Myocyte (in vitro differentiated cells): Measurements from ENCODE around the gene SYT12. TPM values are rescaled to one million over a fixed set of nuclear protein-coding genes. Genes with fewer than 3 reads are reported as not detected.
"Not testable (repeated sequence)": the region's sequence is repeated elsewhere in the genome, so short reads cannot be mapped to it uniquely, and the experiment has no call there.

Source experiments
- DNase-seq: peaks from one replicate; pipeline ENCODE4 v3.0.0-alpha.2; 2012; ENCODE audit warnings: low read depth
- total RNA-seq: library from RNA; depleted of rRNA; stranded (reverse); fragments of >200 nt; gene quantifications from 2 replicates; pipeline ENCODE4 v1.2.3, GENCODE V29; 2014

SYT12 gene
- total RNA-seq, 1 donor from 2014 or later, result not detected

DNA sequence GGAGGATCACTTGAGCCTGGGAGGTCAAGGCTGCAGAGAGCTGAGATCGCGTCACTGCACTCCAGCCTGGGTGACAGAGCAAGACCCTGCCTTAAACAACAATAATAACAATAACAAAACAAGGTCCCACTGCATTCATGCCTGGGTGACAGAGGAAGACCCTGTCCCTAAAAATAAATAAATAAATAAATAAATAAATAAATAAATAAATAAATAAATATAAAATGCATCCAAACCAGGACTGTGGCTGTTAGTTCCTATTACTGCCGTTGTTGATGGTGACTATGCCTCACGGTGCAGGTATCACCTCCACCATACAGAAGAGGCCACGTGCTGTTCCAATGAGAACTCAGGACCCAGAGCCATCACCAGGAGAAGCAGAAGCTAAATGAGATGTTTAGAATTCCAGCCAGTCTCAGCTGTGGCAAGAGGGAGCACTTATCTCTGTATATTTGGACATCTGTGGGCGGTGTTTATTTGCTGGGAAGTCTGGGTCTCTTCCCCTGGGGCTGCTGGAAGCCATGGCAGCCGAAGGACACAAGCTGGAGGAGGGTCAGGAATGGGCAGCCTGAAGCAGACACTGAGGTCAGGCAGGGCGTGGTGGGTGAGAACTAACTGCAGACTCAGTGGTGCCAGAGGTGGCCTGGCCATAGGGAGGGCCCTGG is 26.2 kb upstream of the SYT12 start:
- DNase-seq, result peak; percentile 82

DNA sequence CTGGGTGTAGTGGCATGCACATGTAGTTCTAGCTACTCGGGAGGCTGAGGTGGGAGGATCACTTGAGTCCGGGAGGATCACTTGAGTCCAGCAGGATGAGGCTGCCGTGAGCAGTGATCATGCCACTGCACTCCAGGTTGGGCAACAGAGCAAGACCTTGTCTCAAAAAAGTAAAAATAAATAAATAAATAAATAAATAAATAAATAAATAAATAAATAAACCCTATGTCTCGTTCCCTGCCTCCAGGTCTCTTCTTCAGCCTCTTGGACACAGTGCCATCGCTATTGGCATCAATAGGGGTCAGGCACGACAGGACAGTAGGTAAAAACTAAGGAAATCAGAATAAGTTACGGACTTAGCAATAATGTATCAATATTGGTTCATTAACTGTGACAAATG is 23.4 kb upstream of the SYT12 start:
- DNase-seq, result no peak

DNA sequence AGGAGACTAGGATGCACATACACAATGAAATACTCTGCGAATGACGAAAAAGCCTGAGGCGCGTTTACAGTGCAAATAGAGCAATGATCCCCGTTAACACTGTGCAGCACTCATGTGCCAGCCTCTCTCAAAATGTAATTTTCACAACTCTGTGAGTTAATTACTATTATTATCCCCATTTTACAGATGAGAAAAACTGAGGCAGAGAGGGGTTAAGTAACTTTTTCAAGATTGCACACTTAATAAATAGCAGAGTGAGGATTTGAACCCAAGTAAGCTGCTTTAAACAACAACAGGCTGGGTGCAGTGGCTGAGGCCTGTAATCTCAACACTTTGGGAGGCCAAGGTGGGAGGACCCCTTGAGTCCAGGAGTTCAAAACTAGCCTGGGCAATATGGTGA is 21.6 kb upstream of the SYT12 start:
- no peak for DNase-seq

DNA sequence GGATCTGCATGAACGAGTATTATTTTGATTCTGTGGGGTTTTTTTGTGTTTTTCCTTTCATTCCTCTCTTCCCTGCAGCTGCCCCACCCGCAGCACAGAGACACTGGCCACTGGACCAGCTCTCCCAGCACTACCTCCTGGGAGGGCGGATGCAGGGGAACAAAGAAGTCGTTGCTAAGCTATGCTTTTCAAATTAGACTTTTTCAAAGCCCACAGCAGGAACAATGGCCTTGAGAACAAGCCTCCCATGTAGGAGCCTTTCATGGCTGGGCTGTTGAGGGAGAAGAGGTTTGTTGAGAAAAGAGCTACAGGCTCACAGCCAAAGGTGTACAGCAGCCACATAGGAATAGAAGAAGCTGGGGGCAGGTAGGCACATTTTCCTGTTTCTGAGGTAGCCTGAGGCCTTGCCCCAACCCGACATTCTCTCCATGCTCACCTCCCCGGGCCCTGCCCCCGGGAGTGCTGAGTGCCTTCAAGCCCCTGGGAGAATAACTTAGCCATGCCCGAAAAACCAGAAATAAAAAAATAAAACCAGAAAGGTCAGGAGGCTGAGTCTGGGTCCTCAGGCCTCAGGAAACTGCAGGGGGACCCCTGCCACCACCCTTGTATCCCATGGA is 20.5 kb upstream of the SYT12 start:
- DNase-seq, result no peak

DNA sequence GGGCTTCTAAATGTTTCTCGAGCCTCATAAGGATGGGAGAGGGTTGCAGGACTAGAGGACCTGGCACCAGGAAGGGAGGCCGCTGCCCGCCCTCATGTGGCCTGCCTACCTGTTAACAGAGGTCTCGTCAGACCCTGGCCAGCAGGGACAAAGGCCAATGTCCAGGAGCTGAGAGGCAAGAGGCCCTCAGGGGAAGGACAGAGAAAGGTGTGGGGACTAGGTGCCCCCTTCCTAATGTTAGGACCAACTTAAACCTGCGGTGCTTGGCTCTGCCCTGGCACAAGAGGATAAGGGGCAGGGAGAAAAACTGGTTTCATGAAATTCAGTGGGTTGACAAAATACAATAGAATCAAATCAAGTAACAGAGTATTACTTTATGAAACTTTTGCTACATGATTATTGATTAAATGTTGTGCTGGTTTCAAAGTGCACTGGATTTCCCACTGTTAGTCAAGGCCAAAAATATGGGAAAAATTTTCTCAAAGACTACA is 20.0 kb upstream of the SYT12 start:
- no peak for DNase-seq

DNA sequence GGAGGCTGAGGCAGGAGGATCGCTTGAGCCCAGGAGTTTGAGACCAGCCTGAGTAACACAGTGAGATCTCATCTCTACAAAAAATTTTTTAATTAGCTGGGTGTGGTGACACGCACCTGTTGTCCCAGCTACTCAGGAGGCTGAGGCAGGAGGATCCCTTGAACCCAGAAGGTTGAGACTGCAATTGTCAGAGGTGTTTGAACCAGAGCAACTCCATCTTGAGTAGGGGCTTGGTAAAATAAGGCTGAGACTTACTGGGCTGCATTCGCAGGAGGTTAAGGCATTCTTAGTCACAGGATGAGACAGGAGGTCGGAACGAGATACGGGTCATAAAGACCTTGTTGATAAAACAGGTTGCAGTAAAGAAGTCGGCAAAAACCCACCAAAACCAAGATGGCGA is 17.7 kb upstream of the SYT12 start:
- DNase-seq, result not testable (repeated sequence)

DNA sequence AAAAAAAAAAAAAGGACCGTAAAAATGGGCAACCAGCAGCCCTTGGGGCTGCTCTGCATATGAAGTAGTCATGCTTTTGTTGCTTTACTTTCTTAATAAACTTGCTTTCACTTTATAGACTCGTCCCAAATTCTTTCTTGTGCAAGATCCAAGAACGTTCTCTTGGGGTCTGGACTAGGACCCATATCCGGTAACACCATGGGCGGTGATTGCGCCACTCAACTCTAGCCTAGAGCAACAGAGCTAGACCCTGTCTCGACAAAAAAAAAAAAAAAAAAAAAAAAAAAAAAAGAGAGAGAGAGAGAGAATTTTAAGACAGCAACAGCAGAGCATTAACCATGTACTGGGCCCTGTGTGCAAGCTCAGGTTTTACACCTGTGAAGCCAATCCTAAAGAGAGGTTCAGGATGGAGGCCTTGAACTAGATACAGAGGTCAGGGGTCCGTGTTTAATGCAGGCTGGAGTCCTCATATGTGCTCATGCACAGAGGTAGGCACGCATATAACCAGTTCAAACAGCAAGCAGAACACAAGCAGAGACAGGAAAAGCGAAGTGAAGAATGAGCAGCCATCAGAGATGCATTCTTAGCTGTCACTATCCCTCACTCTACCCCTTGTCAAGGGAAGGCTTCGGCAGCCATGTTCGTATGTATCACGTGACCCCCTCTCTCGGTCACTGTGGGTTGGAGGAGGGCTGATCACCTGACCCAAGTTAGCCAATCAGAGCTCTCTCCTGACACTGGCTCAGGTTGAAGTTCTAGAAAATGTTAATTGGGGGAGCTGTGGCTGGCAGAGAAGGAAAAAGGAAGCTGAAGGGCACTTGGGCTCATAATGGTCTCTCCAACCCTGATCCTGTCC is 16.7 kb upstream of the SYT12 start:
- DNase-seq, result no peak

DNA sequence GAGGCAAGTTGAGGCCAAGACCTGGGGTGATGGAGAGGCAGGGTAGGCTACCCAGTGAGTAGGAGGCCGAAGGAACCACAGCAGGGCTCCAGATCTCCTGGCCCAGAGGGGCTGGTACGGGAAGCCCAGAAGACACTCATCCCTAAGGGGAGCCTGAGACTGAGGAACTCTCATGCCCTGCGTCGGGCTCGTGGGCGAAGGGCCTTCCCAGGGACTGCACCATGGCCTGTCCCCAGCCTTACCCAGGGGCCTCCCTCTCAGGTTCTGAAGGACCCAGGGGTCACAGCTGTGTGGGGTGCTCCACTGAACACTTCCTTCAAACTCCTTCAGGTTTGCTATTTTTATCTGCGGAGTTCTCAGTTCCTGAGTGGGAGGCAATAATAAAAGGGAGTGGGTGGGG is 15.8 kb upstream of the SYT12 start:
- no peak for DNase-seq

DNA sequence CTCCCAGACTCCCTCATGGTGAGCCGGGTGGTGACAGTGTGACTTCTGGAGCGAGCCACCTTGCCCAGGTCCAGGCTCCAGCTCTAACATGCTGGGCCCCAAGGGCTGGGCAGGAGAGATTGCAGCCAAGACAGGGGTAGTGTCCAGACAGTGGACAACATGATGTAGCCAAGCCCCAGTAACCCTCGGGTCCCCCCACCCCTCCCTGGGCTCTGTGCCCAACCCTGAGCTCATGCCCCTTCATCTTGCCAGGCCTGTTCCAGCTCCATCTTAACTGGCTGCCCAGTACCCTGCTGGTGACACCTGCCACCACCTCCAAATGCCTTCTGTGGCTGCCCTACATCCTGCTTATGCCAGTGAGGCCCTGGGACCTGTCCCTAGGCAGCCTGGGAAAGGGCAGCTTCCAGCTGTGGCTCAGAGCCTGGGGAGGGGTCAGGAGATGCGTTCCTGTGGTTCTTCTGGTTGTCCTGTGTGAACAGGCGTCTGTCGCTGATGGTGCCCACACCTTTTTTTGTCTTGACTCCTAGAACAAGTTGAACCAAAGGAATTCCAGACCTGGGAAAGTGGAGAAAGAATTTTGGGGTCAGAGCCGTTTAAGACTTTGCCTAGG is 12.5 kb upstream of the SYT12 start:
- peak; percentile 51 for DNase-seq

DNA sequence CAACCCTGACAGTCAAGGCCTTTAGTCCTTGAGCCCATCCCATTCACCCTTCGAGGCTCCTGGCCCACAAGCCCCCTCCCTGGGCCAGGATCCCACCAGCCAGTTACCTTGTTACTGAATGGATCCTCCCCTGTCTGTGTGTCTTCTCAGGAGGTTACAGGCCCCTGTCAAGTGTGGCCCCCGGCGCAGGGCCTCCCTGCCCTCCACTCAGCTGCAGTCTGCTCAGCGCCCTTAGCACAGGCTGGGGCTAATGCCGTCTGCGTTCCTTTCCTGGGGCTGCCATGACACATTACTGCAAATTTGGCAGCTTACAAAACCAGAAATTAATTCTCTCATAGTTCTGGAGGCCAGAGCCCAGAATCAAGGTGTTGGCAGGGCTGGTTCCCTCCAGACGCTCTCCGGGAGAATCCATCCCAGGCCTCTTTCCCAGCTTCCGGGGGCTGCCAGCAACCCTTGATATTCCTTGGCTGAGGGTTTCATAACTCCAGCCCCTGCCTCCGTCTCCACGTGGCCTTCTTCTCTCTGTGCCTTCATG is 9.4 kb upstream of the SYT12 start:
- DNase-seq, result no peak

DNA sequence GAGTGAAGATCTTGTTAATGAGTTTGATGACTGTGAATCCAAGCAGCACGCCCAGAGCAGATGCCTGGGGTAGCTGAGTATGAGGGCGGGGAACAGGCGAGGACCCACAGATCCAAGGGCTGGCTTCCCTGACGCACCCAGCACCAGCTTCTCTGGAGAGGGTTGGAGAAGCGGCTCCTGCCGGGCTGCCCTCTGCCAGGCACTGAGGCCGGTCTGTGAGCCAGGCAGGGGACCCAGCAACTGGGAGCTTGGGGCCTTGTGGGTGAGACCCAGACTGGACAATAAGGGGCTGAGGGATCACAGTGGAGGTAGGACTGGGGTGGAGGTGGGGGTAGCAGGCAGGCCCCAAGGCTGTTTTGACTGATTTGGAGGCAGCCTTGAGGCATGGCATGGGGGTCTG is 8.6 kb upstream of the SYT12 start:
- DNase-seq, result no peak

DNA sequence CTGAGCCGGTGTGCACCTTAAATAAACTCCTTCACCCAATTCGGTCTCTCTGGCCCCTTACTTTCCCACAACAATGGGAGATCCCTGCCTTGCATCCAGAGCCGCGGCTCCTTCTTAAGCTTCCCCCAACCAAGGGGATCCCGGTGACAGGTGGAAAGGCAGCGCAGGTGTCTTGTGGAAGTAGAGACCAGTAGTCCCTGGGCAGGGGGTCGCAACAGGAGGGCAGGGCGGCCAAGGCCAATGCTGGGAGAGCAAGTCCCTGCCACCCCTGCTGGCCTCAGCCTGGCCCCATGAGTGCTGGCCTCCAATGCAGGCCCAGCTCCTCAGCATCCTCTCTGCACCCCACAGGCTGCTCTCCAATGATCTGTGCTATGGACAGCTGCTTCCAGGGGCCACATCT is 7.9 kb upstream of the SYT12 start:
- DNase-seq, result no peak

DNA sequence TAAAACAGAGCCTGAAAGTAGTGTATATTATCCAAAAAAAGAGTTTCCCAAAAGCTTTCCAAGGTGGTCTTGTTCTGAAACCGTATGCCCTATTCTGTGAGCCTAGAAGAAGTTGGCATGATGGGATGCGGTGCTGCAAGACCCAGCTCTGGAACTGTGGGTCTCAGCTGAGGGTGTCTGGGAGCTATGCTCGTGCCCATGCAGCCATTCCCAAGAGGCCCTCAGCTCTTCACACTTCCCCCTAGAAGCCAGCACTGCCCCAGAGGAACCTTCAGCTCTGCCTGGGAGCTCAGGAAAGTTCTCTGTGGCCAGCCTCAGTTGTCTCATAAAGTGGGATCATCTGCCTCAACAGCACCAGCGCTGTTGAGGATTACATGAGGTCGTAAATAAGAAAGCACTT is 6.4 kb upstream of the SYT12 start:
- no peak for DNase-seq

DNA sequence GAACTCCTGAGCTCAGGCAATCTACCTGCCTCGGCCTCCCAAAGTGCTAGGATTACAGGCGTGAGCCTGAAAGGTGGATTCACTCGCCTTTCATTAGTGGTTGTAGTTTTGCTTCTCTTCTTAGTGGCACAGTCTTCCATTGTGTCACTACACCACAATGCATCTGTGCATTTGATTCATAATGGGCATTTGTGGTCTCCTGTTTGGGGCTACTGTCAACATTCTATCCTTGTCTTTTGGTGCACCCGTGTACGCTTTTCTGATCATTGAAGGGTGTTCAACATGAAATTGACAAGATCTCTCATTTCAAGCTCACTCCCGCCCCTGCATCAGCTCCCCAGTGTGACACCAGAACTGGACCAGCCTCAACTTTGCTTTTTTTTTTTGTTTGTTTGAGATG is 2.0 kb upstream of the SYT12 start:
- DNase-seq, result no peak

DNA sequence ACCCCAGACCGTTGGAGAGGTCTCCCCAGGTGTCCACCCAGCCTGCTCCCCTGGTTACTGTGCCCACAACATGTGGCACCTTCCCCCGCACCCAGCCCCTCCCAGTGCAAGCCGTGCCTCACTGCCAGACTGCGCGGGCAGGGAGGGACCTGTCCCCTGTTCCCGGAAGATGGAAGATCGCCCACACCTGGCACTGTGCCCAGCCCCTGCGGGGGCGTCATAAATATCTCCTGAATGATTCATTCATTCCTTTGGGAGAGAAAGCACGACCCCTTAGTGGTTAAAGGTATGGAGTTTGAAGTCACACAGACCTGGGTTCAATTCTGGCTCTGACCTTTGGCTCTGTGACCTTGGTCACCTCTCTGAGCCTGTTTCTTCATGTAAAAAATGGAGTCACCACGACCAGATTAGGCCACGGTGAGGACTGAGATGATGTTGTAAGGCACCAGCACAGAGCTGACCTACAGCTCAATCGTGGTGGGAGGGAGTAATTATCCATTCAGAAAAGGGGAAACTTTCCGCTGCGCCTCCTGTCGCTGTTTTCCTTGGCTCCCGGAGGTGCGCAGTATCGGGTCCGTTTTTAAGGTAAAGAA is 497 bp upstream of the SYT12 start:
- no peak for DNase-seq

DNA sequence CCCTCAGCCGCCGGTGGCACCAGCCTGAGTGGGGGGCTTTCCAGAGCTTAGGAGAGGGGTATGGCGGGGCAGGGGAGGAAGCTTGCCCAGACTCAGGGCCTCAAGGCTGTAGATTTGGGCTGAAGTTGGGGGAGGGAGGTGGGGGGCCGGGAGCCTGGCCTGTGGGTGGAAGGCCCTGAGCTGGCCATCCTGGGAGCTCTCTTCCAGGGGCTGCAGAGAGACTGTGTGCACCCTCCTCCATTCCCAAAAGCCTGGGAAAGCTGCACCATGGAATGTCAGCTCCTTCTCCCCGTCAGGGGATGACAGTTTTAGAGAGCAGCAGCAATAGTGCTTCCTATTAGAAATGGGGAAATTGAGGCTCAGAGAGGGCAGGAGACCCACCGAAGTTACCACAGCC is 1.0 kb downstream of the SYT12 start:
- DNase-seq, result no peak

DNA sequence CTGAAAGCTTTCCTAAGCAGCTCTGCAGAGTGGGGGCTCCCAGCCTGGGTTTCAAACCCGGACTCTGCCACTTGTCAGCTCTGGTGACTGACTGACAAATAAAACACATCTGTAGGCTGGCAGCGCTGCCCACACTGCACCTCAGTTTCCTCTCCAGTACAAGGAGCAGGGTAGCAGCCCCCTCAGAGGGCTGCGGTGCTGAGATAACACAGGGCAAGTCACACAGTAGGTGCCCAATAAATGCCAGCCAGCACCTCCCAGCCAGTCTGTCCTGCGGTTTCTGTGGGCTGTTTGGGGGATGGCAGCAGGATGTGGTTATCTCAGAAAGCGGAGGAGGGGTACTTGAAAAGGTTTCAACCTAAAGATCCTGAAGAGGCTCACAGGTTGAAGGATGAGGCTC is 1.5 kb downstream of the SYT12 start:
- no peak for DNase-seq

DNA sequence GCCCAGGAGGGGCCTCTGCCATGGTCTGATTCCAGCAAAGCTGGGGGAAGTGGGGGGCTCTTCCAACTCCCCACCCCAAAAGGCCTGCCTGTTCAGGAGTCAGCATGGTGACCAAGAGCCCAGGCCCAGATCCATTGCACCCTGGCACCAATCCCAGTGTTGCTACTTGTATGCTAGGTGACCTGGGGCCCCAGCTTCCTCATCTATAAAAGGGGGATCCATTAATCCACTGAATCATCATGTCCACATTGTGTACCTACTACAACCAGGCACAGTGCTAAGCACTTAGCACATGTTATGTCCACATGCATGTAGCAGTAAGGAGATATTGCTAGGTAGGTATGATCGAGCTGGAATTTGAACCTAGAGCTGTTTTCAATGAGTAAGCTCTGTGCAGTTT is 2.0 kb downstream of the SYT12 start:
- DNase-seq, result no peak

DNA sequence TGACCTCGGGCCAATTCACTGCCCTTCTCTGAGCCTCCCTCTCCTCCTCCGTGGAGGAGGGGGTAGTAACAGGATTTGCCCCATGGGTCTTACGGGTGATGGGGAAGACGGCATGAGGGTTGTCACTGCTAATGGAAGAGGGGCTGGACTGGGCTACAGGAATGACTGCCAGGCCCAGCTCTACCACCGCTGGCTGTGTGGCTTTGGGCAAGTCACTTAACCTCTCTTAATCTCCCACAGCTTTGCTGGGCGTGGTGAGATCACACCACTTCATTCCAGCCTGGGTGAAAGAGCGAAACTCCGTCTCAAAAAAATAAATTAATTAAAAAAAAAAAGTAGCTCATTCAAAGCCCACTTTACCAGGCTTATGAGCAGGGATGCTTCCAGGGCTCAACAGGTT is 2.8 kb downstream of the SYT12 start:
- DNase-seq, result no peak

DNA sequence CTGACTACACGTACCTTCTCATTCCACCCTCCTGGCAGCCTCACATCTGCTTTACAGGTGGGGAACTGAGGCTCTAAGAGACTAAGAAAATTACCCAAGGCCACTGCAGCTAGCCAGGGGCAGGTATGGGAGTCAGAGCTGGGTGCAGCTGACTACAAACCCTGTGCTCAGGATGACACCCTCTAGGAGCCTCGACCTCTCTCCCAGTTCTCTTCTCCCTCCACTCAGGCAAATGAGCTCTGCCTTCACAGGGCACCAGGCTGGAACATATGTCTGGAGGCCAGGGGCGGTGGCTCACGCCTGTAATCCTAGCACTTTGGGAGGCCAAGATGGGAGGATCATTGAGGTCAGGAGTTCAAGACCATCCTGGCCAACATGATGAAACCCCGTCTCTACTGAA is 4.0 kb downstream of the SYT12 start:
- no peak for DNase-seq

DNA sequence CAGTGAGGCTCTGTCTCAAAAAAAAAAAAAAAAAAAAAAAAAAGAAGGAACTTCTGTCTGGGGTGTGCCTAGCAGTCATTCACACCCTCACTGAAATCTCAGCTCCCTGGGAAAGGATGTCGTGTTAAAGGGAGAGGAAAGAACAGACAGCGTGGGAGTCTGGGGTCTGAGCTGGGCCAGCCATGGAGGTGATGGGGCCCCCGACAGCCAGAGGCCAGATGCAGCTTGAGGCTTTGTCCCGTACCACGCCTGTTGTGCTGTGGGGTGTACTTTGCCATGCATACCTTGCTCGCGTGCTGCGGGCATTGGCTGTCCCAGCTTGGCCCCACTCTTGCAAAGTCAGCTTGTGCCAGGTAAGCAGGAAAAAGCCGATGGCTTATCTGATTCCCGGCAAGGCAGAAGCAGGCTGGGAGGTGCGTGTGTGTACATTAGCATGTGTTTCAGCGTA is 4.6 kb downstream of the SYT12 start:
- no peak for DNase-seq
